Esophagus (tissue), 2 donors: ENCODE measurements around the gene YAF2. TPM values are rescaled to one million over a fixed set of nuclear protein-coding genes. Genes with fewer than 3 reads are reported as not detected.

Experiments
- H3K27ac ChIP-seq, 2 donors: one replicate each; pipeline ENCODE4 v1.5.1; 2013; ENCODE audit warnings: low read depth in 2 of 2, mild to moderate bottlenecking in 2 of 2, inconsistent platforms in 1 of 2, low read length in 1 of 2, moderate library complexity in 1 of 2
- H3K27me3 ChIP-seq, 2 donors: one replicate each; pipeline ENCODE4 v1.6.1; 2013; ENCODE audit warnings: low read length in 2 of 2, control low read depth in 1 of 2, mild to moderate bottlenecking in 1 of 2; ENCODE audit not compliant: insufficient read depth in 2 of 2, control insufficient read depth in 1 of 2
- H3K36me3 ChIP-seq, 2 donors: one replicate each; pipeline ENCODE4 v1.6.1; 2013; ENCODE audit warnings: low read length in 1 of 2; ENCODE audit not compliant: control insufficient read depth in 2 of 2, insufficient read depth in 2 of 2
- H3K4me1 ChIP-seq, 2 donors: one replicate each; pipeline ENCODE4 v1.6.1; 2013; ENCODE audit warnings: low read length in 1 of 2; ENCODE audit not compliant: control insufficient read depth in 2 of 2, insufficient read depth in 2 of 2
- H3K4me3 ChIP-seq, 2 donors: one replicate each; pipeline ENCODE4 v1.5.1; 2013; ENCODE audit warnings: low read length in 2 of 2, mild to moderate bottlenecking in 2 of 2, low read depth in 1 of 2, moderate library complexity in 1 of 2
- H3K9me3 ChIP-seq, 2 donors: one replicate each; pipeline ENCODE4 v1.6.1; 2013; ENCODE audit warnings: mild to moderate bottlenecking in 2 of 2, low read depth in 1 of 2, low read length in 1 of 2, moderate library complexity in 1 of 2; ENCODE audit not compliant: control insufficient read depth in 2 of 2, insufficient read depth in 1 of 2
- WGBS, 2 donors: extraction: QIAGEN DNeasy Blood & Tissue Kit; methylation state at CpG; one replicate each; pipeline ENCODE4 v1.1.7; 2013; 5-methylcytosine and 5-hydroxymethylcytosine counted together
- polyA plus RNA-seq, 2 donors: library from polyadenylated mRNA; stranded (reverse); fragments of 200-250 nt; gene quantifications; one replicate each; pipeline ENCODE4 v1.2.3, GENCODE V29; 2013
- donor health status: healthy with polysubstance abuse.
- donor health status: Bipolar disorder and iron deficiency.

Gene YAF2
- polyA plus RNA-seq, 2 donors = 5.3 to 7.4 TPM

GRCh38 chr12:42143452-42144157, 94.4 kb downstream of the YAF2 start:
- H3K4me3 ChIP-seq = peak overlapping the region; percentile 83 to 93
- no peaks in the 10 kb centered on the region for H3K9me3 ChIP-seq
- no peaks in the 10 kb centered on the region for H3K36me3 ChIP-seq
- H3K4me1 ChIP-seq = peaks cover 0 to 4% of the 10 kb centered on the region in 2 donors
- 12 to 16% methylated on average over 12 of the region's 12 CpGs for WGBS, 2 donors
- H3K27ac ChIP-seq = peak overlapping the region in 1 of 2 donors; percentile 97
- H3K27me3 ChIP-seq = no peaks in the 10 kb centered on the region

- WGBS, 2 donors = 78 to 79% methylated on average over 3 of the region's 3 CpGs
- H3K27me3 ChIP-seq = no peaks in the 10 kb centered on the region
Observed at GRCh38 chr12:42141981-42142606, 96.0 kb downstream of the YAF2 start.

DNA sequence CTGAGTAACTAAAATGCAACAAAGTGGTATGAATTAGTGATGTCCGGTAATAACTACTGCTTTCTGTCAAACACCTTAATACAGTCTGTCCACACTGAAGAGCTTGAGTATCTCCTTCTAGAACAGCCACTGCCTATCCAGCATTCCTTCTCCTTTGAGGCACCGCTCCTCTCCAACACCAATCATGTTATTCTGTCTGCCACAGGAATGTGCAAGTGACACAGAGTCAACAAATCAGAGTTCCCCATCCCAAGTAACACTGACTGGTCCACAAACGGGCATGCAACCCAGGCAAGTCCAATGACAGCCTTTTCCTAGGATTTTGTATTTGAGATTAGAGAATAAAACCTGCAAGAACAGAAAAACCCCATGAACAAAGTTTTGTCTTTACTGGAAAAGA, 97.1 kb downstream of the YAF2 start:
- 62% methylated on average over 3 of the region's 3 CpGs for WGBS, 2 donors
- H3K27ac ChIP-seq = no peak overlapping the region

More at GRCh38 chr12:42141981-42142606, 96.0 kb downstream of the YAF2 start:
- Histone ChIP-seq H3K27ac (no peak overlapping the region), H3K4me1 (peaks cover 0 to 4% of the 10 kb centered on the region in 2 donors), H3K4me3 (no peak overlapping the region), H3K36me3 (no peaks in the 10 kb centered on the region), H3K9me3 (no peaks in the 10 kb centered on the region)

DNA sequence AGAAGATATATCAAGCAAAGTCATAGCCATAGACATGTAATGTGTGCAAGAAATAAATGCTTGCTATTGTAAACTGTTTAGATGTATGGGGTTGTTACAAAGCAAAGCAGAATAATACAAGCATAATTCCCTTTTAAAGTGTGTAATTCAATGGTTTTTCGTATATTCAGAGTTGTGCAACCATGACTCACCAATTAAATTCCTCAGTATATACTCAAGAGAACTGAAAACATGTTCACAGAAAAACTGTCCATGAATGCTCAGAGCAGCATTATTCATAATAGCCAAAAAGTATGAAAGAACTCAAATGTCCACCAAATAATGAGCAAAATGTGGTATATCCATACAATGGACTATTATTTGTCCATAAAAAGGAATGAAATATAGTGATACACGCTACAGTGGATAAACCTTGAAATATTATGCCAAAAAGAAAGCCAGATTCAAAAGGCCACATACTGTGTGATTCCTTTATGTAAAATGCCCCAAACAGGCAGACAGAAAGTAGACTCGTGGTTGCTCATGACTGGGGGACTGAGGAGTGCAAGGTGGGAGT, 102.7 kb downstream of the YAF2 start:
- H3K27ac ChIP-seq = no peak overlapping the region
- H3K4me1 ChIP-seq = no peaks in the 10 kb centered on the region
- H3K9me3 ChIP-seq = no peaks in the 10 kb centered on the region
- H3K36me3 ChIP-seq = no peaks in the 10 kb centered on the region
- no peak overlapping the region for H3K4me3 ChIP-seq
- H3K27me3 ChIP-seq = no peaks in the 10 kb centered on the region
- WGBS, 2 donors = 74 to 77% methylated on average over 3 of the region's 3 CpGs

More for the DNA sequence above, 97.1 kb downstream of the YAF2 start:
- H3K4me3 ChIP-seq = no peak overlapping the region
- H3K36me3 ChIP-seq = no peaks in the 10 kb centered on the region
- peaks cover 0 to 4% of the 10 kb centered on the region in 2 donors for H3K4me1 ChIP-seq
- no peaks in the 10 kb centered on the region for H3K9me3 ChIP-seq
- H3K27me3 ChIP-seq = no peaks in the 10 kb centered on the region

DNA sequence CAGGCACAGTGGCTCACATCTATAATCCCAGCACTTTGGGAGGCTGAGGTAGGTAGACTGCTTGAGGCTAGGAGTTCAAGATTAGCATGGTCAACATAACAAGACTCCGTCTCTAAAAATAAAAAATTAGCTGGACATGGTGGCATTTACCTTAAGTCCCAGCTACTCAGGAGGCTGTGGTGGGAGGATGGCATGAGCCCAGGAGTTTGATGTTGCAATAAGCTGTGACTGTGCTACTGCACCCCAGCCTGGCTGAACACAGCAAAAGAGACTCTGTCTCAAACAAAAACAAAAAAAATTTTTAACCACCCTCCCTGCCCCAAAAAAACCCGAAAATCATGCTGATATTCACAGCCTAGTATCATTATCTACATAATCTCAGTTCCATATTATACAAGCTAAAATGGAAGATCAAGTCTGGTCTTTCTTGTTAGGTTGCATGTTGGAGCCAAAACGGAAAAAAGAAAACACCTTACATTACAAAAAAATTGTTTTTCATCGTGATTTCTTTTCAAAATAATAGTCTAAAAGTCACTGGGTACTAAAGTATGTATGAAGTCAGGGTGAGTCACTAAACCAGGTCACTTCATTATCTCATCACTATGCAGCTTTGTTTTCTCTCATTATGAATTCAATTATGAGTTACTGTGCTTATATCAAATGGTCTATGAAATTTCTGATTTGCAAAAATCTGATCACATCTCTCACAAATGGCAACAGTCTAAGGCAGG, 107.2 kb downstream of the YAF2 start:
- Histone ChIP-seq H3K27me3 (no peaks in the 10 kb centered on the region), H3K4me3 (no peak overlapping the region), H3K4me1 (no peaks in the 10 kb centered on the region), H3K9me3 (no peaks in the 10 kb centered on the region), H3K36me3 (no peaks in the 10 kb centered on the region), H3K27ac (peak overlapping the region in 1 of 2 donors; percentile 49)
- 40 to 41% methylated on average over 4 of the region's 4 CpGs for WGBS, 2 donors

- no peak overlapping the region for H3K4me3 ChIP-seq
- no peaks in the 10 kb centered on the region for H3K9me3 ChIP-seq
- WGBS, 2 donors = 33 to 40% methylated on average over 4 of the region's 4 CpGs
- H3K27ac ChIP-seq = no peak overlapping the region
- H3K27me3 ChIP-seq = no peaks in the 10 kb centered on the region
- H3K36me3 ChIP-seq = no peaks in the 10 kb centered on the region
- no peaks in the 10 kb centered on the region for H3K4me1 ChIP-seq
Observed at GRCh38 chr12:42129595-42130204, 108.3 kb downstream of the YAF2 start.

- no peaks in the 10 kb centered on the region for H3K9me3 ChIP-seq
- H3K27me3 ChIP-seq = no peaks in the 10 kb centered on the region
- no peaks in the 10 kb centered on the region for H3K4me1 ChIP-seq
- WGBS, 2 donors = 86 to 95% methylated on average over 6 of the region's 6 CpGs
- H3K4me3 ChIP-seq = no peak overlapping the region
- H3K27ac ChIP-seq = no peak overlapping the region
- H3K36me3 ChIP-seq = no peaks in the 10 kb centered on the region
Observed at GRCh38 chr12:42128888-42129287, 109.2 kb downstream of the YAF2 start.

DNA sequence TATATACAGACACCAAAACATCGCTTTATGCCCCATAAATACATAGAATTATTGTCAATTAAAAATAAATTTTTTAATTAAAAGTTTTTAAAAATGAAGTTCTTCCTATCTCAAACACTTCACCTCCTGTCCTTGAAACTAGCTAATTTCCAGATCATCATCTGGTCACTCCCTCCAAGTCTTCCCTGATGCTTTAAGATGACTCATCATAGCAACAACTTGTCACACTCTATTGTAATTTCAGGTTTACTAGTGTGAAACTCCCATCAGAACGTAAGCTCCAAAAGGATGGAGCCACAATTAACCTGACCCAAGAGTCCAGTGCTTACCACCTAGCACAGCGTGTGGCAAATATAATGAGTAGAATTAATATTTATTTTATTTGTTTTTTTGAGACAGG, 109.7 kb downstream of the YAF2 start:
- H3K4me1 ChIP-seq = no peaks in the 10 kb centered on the region
- no peaks in the 10 kb centered on the region for H3K9me3 ChIP-seq
- H3K36me3 ChIP-seq = no peaks in the 10 kb centered on the region
- 72 to 81% methylated on average over 3 of the region's 3 CpGs for WGBS, 2 donors
- H3K4me3 ChIP-seq = no peak overlapping the region
- H3K27ac ChIP-seq = no peak overlapping the region
- no peaks in the 10 kb centered on the region for H3K27me3 ChIP-seq

GRCh38 chr12:42126963-42127362, 111.1 kb downstream of the YAF2 start:
- WGBS, 2 donors = 72 to 80% methylated on average over 1 of the region's 1 CpG
- Histone ChIP-seq H3K4me1 (no peaks in the 10 kb centered on the region), H3K27me3 (no peaks in the 10 kb centered on the region), H3K4me3 (no peak overlapping the region), H3K27ac (no peak overlapping the region), H3K9me3 (no peaks in the 10 kb centered on the region), H3K36me3 (no peaks in the 10 kb centered on the region)
